SU-DHL-6 (cell line): ENCODE results near the gene FAM43A.

ENCODE experiments used
- EZH2phosphoT487 ChIP-seq: fragments of 200-600 bp; sonication (generic), shearing (Covaris generic); conservative IDR thresholded peaks from 2 replicates; pipeline ENCODE4 v1.6.1; 2018; ENCODE audit warnings: mild to moderate bottlenecking, antibody characterized with exemption, low read length, moderate library complexity, mixed read lengths
- TF ChIP-seq, protein P1 (sequence below): fragments of 200-600 bp; sonication (generic); IDR thresholded peaks from one replicate; pipeline ENCODE4 v1.5.1; 2017; ENCODE audit warnings: antibody characterized with exemption, mild to moderate bottlenecking, low read length, moderate library complexity; ENCODE audit not compliant: insufficient read depth, poor library complexity, severe bottlenecking

DNA sequence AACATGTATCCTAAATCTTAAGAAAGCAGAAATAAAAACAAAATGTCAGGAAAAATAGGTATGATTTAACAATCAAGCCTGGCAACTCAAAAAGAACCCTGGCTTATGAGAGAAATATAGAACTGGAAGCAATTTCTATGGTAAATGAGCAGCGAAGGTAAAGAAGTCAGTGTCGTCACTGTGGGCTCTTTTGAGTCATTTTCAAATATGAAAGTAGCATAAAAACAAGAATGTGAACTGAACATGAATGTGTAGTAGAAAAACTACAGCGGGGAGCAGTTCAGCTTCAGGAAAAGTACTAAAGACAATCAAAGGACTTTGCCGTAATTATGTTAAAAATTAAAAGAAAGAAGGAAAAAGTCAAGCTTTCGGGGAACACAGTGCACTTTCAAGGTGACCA, 31.2 kb upstream of the FAM43A start:
- TF ChIP-seq, protein P1, sequence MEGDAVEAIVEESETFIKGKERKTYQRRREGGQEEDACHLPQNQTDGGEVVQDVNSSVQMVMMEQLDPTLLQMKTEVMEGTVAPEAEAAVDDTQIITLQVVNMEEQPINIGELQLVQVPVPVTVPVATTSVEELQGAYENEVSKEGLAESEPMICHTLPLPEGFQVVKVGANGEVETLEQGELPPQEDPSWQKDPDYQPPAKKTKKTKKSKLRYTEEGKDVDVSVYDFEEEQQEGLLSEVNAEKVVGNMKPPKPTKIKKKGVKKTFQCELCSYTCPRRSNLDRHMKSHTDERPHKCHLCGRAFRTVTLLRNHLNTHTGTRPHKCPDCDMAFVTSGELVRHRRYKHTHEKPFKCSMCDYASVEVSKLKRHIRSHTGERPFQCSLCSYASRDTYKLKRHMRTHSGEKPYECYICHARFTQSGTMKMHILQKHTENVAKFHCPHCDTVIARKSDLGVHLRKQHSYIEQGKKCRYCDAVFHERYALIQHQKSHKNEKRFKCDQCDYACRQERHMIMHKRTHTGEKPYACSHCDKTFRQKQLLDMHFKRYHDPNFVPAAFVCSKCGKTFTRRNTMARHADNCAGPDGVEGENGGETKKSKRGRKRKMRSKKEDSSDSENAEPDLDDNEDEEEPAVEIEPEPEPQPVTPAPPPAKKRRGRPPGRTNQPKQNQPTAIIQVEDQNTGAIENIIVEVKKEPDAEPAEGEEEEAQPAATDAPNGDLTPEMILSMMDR, result no peak
- TF ChIP-seq EZH2phosphoT487, result no peak
